Renal cortex interstitium (tissue), 15 donors: Measurements from ENCODE around the gene PARP11. TPM values are rescaled to one million over a fixed set of nuclear protein-coding genes. Genes with fewer than 3 reads are reported as not detected.
A peak's percentile ranks its signal among the peaks of the same experiment; 100 is the strongest.

Source experiments
- DNase-seq, 11 donors: peaks; one replicate each; pipeline ENCODE4 v3.0.0-alpha.2; 2013; ENCODE audit warnings: low read depth in 9 of 11, low spot score in 4 of 11; ENCODE audit errors: extremely low read depth in 1 of 11
- long read RNA-seq, 16 experiments: transcript quantifications; one replicate each; lab custom pipeline, GENCODE V29; 2026
- polyA plus RNA-seq, 3 donors: library from polyadenylated mRNA; unstranded; fragments of 120-200 nt; gene quantifications; one replicate each; pipeline ENCODE4 v1.2.1, GENCODE V29; 2013; ENCODE audit not compliant: insufficient read length in 3 of 3

Gene PARP11, protein sequence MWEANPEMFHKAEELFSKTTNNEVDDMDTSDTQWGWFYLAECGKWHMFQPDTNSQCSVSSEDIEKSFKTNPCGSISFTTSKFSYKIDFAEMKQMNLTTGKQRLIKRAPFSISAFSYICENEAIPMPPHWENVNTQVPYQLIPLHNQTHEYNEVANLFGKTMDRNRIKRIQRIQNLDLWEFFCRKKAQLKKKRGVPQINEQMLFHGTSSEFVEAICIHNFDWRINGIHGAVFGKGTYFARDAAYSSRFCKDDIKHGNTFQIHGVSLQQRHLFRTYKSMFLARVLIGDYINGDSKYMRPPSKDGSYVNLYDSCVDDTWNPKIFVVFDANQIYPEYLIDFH
- 10 to 100 TPM; 17.9 to 20.8 (median 19.0) TPM for polyA plus RNA-seq
- long read RNA-seq, donor 1, full-length matches to known transcripts, result 2 of 2 reads
- long read RNA-seq, donor 1, partial matches to known transcripts, result 0 of 2 reads
- long read RNA-seq, donor 1, other reads (novel, unspliced or antisense), result 0 of 2 reads
- long read RNA-seq, donor 2, full-length matches to known transcripts, result 3 of 3 reads
- long read RNA-seq, donor 2, partial matches to known transcripts, result 0 of 3 reads
- long read RNA-seq, donor 2, other reads (novel, unspliced or antisense), result 0 of 3 reads
- long read RNA-seq, donor 3, full-length matches to known transcripts, result 3 of 3 reads
- long read RNA-seq, donor 3, partial matches to known transcripts, result 0 of 3 reads
- long read RNA-seq, donor 3, other reads (novel, unspliced or antisense), result 0 of 3 reads
- long read RNA-seq, donor 4, full-length matches to known transcripts, result 2 of 2 reads
- long read RNA-seq, donor 4, partial matches to known transcripts, result 0 of 2 reads
- long read RNA-seq, donor 4, other reads (novel, unspliced or antisense), result 0 of 2 reads
- long read RNA-seq, donor 5, result 0 reads
- long read RNA-seq, donor 6, result 0 reads
- long read RNA-seq, donor 7, full-length matches to known transcripts, result 1 of 1 reads
- long read RNA-seq, donor 7, partial matches to known transcripts, result 0 of 1 reads
- long read RNA-seq, donor 7, other reads (novel, unspliced or antisense), result 0 of 1 reads
- long read RNA-seq, donor 8, full-length matches to known transcripts, result 8 of 8 reads
- long read RNA-seq, donor 8, partial matches to known transcripts, result 0 of 8 reads
- long read RNA-seq, donor 8, other reads (novel, unspliced or antisense), result 0 of 8 reads
- long read RNA-seq, donor 9, full-length matches to known transcripts, result 3 of 3 reads
- long read RNA-seq, donor 9, partial matches to known transcripts, result 0 of 3 reads
- long read RNA-seq, donor 9, other reads (novel, unspliced or antisense), result 0 of 3 reads
- long read RNA-seq, donor 10, full-length matches to known transcripts, result 1 of 1 reads
- long read RNA-seq, donor 10, partial matches to known transcripts, result 0 of 1 reads
- long read RNA-seq, donor 10, other reads (novel, unspliced or antisense), result 0 of 1 reads
- long read RNA-seq, donor 11, full-length matches to known transcripts, result 2 of 2 reads
- long read RNA-seq, donor 11, partial matches to known transcripts, result 0 of 2 reads
- long read RNA-seq, donor 11, other reads (novel, unspliced or antisense), result 0 of 2 reads
- long read RNA-seq, donor 12, full-length matches to known transcripts, result 1 of 1 reads
- long read RNA-seq, donor 12, partial matches to known transcripts, result 0 of 1 reads
- long read RNA-seq, donor 12, other reads (novel, unspliced or antisense), result 0 of 1 reads
- long read RNA-seq, donor 13, result 0 reads
- long read RNA-seq, donor 14, result 0 reads
- long read RNA-seq, donor 15, full-length matches to known transcripts, result 3 of 3 reads
- long read RNA-seq, donor 15, partial matches to known transcripts, result 0 of 3 reads
- long read RNA-seq, donor 15, other reads (novel, unspliced or antisense), result 0 of 3 reads
- long read RNA-seq, donor 16, full-length matches to known transcripts, result 8 of 8 reads
- long read RNA-seq, donor 16, partial matches to known transcripts, result 0 of 8 reads
- long read RNA-seq, donor 16, other reads (novel, unspliced or antisense), result 0 of 8 reads

DNA sequence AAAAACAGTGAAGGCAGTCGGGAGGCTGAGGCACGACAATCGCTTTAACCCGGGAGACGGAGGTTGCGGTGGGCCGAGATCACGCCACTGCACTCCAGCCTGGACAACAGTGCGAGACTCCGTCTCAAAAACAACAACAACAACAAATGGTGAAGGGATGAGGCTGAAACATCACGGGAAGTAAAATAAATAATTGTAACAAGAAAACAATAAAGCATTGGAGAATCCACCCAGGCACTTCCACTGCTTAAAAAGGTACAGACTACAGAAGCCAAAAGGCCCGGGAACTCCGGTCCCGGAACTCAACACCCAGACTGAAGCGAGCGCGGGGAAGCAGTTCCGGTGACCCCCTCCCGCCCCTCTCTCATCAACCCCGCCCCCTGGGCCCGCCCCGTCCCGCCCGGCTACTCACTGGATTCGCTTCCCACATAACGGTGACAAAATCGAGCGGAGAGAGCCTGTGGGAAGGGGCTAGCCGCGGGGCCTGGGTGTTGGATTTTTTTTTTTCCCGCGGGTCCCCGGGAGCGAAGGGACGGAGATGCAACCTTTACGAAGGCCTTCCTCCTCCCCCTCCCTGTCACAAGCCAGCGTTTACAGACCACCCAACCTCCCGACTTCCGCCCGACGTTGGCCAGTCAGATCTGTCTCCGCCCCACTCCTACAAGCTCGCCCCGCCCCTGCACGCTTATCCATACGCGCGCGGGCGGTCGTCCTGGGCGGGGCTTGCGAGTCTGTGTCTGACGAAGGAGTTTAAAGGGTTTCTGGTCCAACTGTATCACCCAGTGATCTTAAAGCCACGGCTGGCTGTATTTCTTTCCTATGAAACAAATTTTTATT is at the start of gene PARP11:
Gene PARP11 (minus strand): TSS at position 600 of the 837 bp plus-strand sequence. CDS start 170 bp downstream, at position 430.
- peak; percentile 91 to 97 (median 95) for DNase-seq

DNA sequence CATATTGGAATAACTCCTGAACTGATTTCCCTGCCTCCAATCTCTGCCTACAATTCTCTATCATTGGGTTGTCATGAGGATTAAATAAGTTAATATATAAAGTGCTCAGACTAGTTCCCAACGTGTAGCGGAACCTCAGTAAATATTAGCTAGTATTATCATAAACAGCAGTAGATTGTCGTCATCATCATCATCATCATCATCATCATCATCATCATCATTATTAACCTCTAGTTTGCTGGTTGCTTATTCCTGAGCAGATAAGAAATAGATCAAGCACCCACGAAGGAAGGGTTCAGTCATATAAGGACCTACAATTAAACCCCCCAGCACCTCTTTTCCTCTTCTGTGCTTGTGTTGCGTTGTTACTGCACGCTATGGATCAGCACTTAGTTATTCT is 48.8 kb upstream of the PARP11 start:
- DNase-seq, result no peak

DNA sequence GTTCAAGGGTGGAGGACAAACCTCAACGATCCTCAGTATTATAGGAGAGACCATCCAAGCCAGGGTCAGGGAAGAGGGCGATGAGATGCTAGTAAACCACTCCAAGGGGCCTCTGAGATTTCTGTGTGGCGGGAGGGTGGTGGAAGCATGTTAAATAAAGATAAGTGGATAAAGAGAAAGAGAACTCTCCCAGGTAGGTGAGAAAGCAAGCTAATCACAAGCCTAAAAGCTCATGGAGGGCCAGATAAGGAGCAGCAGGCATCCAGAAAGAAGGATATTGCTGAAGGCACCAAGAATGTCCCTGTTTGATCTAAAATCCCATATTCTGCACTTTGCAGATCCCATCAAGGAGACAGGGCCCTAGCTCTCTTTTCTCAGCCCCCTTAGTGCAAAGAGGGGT is 48.3 kb upstream of the PARP11 start:
- DNase-seq, result no peak

DNA sequence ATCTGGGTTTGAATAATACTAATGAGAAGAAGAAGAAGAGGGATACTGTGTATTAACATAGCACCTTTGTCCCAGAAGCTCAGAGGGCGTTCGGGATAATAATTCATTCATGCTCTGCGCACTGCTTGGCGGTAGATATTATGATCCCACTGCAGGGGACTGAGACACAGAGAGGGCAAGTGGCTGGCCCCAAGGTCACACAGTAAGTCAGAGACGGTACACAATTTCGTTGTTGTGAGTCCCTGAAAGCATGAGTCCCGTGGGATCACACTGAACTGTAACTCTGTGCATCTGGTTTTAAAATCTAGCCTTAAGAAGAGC is 47.9 kb upstream of the PARP11 start:
- DNase-seq, result no peak

DNA sequence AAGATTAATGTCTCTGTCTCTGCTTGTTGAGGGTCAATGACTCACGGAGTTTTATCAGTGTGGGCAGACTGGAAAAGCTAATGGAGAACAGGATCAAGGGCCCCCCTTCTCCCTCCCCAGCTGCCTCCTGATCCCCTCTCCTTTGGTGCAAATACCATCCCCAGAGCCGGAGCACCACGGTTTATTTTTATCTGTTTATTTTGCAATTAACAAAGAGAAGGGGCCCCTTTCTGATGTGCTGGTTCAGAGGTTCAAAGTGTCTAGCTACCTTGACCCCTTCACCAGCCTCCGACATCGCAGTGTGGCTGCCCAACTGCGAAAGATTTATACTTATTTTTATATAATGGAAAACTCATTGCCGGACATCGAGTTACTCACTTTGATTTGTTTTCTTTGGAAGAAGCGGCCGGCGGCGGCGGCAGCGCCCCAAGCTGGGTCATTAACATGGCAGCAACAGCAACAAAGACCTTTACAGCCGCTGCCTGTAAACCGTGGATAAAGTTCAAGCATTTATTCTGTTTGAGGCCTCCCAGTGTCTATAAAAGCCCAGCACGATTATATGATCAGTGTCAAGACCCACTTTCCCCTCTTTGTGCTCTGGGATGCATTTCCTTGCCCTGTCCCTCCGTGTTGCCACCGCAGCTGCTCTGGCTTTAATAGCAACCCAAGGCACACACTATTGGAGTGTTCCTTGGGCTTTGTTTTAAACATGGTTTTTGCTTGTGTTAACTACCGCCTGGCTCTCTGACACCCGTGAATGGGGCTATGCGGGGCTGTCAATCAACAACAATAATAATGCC is 47.4 kb upstream of the PARP11 start:
- peak in 3 of 11 donors; percentile 50 to 72 (median 61) for DNase-seq

DNA sequence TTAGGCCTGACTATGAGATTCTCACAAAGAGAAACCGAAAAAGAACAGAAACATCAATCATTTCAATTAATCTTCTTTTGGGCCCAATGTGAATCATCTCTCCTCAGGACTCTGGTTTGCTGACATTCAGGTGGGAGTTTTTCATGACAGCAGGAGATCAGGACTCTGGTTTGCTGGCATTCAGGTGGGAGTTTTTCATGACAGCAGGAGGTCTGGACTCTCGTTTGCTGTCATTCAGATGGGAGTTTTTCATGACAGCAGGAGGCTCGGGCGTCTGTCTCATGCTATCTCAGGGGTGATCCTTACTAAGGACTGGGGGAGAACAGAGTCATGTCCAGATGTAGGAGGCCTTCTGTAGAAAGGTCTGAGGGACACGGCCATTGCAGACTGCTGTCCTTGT is 40.1 kb upstream of the PARP11 start:
- DNase-seq, result peak in 3 of 11 donors; percentile 57 to 68 (median 60)

DNA sequence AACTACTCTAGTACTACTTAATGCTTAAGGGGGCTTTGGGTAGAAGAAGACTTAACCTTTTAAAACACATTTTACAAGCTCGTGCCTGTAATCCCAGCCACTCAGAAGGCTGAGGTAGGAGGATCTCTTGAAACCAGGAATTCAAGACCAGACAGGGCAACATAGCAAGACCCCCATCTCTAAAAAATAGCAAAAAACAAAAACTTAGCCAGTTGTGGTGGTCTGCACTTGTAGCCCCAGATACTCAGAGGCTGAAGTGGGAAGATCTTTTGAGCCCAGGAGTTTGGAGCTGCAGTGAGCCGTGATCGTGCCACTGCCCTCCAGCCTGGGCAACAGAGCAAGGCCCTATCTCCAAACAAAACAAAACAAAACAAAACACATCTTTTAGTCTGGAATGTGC is 39.7 kb upstream of the PARP11 start:
- no peak for DNase-seq

DNA sequence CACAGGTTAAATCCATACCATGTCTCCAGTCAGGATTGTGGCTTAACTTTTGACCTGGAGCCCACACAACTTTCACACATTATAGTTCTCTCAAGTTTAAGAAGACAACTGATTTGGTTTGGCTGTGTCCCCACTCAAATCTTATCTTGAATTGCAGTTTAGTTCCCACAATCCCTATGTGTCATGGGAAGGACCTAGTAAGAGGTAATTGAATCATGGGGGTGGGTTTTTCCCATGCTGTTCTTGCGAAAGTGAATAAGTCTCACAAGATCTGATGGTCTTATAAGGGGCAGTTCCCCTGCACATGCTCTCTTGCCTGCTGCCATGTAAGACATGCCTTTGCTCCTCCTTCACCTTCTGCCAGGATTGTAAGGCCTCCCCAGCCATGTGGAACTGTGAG is 38.2 kb upstream of the PARP11 start:
- DNase-seq, result no peak

DNA sequence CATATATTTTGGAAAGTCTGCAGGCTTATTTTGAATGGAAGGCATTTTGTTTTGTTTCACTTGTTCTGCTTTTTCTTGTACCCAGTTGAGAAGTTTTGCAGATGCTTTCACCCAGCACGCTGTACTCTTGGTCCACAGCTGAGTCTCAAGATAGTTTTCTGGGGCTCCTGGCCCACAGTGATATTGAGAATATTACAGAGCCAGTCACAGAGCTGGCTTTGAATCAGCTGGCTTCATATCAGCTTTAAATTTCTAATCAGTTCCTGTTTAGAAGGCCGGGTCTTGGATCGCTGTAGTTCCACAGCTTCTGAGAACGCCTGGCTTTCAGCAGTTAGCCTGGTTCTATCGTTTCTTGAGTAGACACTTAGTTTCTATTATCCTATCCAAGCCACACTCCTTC is 32.5 kb upstream of the PARP11 start:
- no peak for DNase-seq

DNA sequence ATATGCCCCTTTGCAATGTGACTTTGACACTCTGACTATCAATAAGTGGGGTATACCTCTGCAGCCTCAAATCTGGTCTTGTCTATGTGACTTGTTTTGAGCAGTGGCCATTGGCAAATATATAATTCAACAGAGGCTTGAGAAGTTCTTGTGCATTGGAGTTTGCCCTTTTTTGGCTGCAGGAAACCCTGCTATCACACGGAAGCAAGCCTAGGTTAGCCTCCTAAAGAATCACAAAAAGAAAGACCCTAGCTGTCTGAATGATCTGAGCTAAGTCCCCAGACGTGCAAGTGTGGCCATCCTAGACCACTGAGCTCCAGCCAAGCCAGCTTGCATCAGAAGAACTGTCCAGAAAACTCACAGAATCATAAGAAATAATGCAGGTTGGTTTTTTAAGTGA is 31.8 kb upstream of the PARP11 start:
- no peak for DNase-seq

DNA sequence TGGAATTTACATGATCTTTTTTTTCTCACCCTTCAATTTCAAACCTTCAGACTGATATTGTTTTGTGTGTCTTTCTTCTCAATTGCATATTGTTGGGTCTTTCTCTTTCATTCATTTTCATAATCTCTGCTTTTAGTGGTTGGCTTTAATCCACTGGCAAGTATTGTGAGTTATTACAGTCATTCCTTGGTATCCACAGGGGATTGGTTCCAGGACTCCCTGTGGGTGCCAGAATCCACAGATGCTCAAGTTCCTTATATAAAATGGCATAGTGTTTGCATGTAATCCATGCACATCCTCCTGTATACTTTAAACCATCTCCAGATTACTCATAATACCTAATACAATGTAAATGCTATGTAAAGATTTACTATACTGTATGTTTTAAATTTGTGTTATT is 29.7 kb upstream of the PARP11 start:
- no peak for DNase-seq

DNA sequence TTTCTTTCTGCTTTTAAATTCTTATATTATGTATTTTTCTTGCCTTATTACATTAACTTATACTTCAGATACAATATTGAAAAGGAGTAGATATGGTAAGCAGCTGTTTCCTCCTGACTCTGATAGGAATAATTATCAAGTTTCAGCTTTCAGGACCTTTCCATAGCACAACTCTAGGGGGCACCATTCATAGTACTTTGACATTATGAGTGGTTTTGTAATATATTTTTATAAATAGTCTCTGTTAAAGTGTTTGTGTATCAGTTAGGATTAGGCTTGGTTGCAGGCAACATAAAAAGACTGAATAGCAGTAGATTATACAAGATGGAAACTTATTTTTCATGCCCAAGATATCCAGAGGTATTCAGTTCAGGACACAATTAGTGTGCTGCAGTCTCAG is 27.9 kb upstream of the PARP11 start:
- DNase-seq, result no peak

DNA sequence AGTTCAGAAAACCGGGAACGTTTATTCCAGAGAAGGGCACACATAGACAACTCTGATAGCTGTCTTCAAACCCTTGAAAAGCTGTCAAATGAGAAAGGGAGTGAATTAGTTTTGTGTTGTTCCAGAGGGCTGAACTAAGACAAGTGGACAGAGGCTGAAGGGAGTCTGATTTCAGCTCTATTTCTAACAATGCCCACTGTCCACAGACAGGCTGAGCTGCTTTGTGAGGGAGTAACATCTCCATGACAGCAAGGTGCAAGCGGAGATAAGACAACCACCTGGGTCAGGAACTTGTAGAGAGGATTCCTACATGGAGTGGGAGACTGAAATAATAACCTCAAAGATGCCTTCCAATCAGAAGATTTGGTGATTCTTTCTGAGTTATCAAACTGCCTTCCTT is 25.6 kb upstream of the PARP11 start:
- no peak for DNase-seq

DNA sequence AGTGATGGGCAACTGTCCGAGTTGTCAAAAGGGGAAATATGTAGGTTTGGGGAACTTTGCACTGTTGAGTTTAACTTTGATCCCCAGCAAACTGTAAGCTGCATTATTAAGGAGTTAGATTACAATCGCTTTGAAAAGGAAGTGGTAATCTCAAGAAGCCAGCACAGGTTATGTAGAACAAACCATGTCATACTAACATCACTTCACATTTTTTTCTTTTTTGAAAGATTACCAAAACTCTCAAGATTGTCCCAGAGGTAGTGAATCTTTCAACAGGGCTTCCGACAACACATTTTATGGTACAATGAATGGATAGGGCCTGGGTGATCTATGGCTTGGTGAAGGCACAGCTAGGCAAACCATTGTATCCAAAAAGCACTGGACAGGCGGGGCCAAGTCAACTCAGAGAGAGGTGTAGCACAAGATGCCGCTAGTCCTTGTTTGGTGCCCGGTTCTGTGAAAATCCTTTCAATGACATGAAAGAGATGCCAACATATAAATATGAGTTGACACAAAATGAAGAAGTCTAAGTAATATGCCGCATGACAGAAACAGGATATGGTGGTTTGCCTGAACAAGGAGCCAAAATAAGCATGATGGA is 24.3 kb upstream of the PARP11 start:
- no peak for DNase-seq

DNA sequence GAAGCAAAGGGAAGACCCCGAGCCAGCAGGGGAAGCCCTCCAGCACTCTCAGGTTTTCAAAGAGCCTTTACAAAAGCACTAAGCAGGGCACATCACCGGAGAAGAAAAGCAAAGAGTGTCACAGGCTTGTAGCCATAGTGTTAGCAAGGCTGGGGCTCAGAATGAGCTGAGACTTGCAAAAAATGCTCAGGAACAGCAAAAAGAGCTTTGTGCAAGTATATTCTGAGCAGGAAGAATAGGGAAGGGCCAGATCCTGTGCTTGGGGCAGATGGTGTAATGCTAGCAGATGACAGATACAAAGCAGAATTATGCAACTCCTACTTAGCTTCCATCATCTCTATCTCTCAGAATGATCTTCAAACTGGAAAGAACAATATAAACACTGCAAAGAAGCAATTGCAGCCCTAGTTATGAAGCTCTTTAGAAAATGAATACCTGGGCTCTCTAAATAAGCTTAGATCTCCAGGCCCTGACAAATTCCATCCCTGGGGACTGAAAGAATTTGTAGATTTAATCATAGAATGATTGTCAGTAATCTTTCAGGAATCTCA is 23.7 kb upstream of the PARP11 start:
- no peak for DNase-seq

DNA sequence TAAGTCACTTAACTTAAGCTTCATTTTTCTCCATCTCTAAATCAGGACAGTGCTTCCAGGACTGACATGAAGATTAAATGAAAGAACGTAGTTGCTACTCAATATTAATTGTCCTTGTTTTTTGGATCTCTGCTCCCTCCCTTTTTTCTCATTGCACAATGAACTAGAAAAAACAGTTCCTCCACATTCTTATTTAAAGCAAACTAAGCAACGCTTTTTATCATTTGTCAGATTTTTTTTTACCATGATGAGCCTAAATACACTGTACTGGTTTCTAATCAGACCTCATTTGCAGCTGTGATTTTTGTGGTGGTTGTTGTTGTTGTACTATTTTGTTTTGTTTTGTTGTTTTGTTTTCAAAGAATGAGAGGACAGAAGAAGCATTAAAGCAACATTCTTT is 23.2 kb upstream of the PARP11 start:
- DNase-seq, result no peak
